HG03439 (cell line): ENCODE results near the gene ZG16B.

Experiments used
- ATAC-seq: cut with Tn5 transposase; IDR thresholded peaks from one replicate; pipeline ENCODE4 v1.9.1; 2021; ENCODE audit warnings: mild to moderate bottlenecking, moderate library complexity; ENCODE audit not compliant: unreplicated experiment

Gene ZG16B

GRCh38 chr16:2804728-2805127 lies 25.4 kb upstream of the ZG16B start:
- no peak for ATAC-seq

- no peak for ATAC-seq
These were observed 23.8 kb upstream of the ZG16B start for GRCh38 chr16:2806286-2806685.

DNA sequence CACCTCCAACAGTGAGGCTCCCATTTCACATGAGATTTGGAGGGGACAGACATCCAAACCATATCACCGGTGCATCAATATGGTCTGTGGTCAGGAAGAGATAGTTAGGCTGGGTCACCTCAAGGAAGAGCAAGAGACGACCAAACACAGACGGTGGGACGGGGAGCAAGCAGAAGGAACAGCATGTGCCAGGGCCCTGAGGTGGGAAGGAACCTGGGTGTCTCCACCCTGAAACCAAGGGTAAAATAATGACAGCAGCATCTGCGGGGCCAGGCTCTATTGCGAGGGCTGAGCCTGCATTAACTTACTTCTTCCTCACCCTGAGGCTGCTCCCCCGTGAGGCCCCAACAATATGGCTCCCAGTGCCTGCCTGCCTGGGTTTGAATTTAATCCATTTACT lies 21.9 kb upstream of the ZG16B start:
- ATAC-seq: no peak

DNA sequence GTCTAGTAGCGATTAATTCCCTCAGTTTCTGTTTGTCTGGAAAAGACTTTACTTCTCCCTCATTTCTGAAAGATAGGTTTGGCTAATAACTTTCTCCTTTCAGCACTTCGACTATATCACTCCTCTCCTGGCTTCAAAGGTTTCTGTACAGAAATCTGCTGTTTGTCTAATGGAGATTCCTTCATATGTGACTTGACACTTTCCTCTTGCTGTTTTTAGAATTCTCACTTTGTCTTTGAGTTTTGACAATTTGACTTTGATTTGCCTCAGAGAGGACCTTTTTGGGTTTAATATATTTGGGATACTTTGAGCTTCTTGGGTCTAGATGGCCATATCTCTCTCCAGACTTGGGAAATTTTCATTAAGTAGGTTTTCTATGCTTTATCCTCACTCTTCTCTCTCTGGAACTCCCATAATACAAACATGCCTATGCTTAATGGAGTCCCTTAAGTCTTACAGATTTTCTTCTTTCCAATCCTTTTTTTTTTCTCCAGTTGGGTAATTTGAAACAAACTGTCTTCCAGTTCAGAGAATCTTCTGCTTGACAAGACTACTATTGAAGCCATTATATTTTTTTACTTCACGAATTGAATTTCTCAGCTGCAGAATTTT lies 20.8 kb upstream of the ZG16B start:
- no peak for ATAC-seq

GRCh38 chr16:2810651-2811050 lies 19.5 kb upstream of the ZG16B start:
- ATAC-seq: no peak

GRCh38 chr16:2811703-2812471 lies 18.2 kb upstream of the ZG16B start:
- ATAC-seq: no peak

GRCh38 chr16:2813771-2814221 lies 16.3 kb upstream of the ZG16B start:
- ATAC-seq: no peak

- no peak for ATAC-seq
These were observed 15.4 kb upstream of the ZG16B start for GRCh38 chr16:2814551-2815298.

DNA sequence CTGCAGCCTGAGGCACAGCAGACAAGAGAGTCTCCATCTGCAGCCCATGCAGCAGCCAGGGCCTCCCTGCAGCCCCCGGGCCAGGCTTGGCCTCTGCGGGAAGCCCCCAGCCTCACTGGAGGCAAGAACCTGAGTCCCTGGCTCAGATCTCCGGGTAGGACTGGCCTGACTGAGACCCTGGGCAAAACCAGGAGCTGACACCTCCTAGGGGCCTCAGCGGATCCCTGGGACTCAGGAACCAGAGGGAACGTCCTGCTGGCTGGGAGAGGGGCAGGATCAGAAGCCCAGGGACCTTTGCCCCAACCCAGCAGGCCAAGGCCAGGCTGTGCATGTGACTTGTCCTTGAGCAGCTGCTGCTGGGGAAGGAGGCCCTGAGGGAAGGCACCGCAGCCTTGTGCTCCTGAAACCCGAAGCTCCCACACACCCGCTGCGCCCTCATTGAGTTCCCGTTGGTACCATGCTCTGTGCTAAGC lies 14.8 kb upstream of the ZG16B start:
- no peak for ATAC-seq

GRCh38 chr16:2816751-2817339 lies 13.3 kb upstream of the ZG16B start, which contains the start of gene PRSS21:
TSS of gene PRSS21 (plus strand) at chr16:2817237. CDS start at chr16:2817269, 32 bp downstream.
- no peak for ATAC-seq

GRCh38 chr16:2817340-2818271 lies 12.5 kb upstream of the ZG16B start:
- ATAC-seq: no peak

- ATAC-seq: no peak
These were observed 11.7 kb upstream of the ZG16B start for GRCh38 chr16:2818272-2818876.

DNA sequence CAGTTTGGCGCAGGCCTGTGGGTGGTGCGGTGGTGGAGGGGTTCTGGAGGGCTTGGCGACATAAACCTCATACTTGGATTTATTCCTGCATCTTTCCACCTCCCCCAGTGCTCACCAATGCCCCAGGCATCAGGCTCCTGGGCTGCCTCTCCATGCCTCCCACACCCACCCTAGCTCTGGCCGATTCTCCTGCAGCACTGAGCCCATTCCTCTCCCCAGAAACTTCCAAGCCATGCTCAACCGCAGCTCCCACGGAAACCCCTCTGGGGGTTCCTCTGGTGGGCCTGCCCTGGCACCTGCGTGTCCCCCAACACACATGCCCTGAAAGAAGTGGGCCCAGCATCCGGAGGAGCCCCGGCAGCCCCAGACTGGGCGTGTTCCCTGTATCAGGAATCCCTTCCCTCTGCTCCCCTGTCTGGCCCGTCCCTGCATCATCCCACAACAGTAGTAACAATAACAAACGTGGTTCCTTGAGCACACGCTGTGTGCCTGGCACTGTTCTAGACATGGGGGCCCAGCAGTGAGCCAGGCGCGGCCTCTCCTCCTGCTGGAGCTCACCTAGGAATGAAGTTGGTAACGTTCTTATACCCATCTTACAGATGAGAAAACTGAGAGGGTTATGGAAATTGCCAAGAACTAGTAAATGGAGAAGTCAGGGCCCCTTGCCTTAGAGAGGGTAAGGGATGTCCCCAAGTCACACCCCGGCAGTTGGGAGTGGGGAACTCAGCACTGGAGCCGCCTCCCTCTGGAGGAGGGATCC lies 10.7 kb upstream of the ZG16B start:
- no peak for ATAC-seq

DNA sequence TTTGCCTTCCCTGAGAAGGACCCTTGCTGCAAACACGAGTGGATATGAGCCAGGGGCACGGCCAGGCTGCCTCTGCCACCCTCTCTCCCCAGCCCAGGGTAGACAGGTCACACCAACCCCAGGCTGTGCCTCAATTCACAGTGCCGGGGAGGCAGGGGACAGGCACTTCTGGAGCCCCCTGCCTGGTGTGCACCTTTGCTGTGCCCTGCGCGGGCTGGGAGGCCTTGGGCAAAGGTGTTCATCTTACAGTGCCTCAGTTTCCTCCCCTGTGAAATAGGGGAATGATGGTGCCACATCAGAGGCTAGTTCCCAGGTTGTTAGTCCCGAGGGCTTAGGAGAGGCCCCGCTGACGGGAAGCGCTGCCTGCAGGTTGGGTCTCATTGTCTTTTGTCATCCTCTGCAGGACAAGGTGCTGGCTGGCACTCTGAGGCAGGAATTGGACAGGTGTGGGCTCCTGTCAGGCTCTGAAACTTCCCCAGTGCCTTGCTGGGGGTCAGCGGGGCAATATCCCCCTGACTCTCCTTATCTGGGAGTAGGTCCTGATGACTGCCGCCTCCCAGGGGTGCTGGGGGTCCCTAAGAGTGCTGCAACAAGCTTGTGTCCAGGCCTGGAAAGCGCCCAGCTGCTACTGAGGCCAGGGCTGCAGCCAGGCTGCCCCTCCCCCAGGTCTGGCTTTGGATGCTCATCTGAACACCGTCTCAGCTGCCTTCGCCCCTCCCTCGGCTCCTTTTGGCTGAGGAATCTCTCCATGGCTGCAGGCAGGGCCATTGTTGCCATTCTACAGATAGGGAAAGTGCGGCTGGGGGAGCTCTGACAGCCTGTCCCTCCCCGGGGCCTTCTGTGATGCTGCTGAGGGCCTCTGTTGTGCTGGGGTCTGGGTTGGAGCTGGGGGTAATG lies 9.9 kb upstream of the ZG16B start:
- ATAC-seq: no peak

DNA sequence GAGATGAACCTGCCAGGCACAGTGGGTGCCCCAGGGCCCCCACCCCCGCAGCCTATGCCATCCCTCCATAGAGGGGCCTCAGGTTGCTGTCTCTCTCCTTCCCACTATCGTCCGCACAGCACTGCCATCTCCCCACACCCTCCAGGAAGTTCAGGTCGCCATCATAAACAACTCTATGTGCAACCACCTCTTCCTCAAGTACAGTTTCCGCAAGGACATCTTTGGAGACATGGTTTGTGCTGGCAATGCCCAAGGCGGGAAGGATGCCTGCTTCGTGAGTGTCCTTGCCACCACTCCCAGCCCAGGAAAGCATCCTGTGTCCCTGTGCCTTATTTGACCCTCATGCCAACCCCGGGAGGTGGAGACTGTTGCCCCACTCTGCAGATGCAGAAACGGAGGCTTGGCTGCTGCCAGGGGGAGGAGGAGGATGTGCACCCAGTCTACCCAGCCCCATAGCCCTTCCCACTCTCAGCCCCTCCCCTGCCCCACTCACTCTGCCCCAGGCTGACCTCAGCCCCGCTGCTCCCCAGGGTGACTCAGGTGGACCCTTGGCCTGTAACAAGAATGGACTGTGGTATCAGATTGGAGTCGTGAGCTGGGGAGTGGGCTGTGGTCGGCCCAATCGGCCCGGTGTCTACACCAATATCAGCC lies 9.1 kb upstream of the ZG16B start:
- no peak for ATAC-seq

DNA sequence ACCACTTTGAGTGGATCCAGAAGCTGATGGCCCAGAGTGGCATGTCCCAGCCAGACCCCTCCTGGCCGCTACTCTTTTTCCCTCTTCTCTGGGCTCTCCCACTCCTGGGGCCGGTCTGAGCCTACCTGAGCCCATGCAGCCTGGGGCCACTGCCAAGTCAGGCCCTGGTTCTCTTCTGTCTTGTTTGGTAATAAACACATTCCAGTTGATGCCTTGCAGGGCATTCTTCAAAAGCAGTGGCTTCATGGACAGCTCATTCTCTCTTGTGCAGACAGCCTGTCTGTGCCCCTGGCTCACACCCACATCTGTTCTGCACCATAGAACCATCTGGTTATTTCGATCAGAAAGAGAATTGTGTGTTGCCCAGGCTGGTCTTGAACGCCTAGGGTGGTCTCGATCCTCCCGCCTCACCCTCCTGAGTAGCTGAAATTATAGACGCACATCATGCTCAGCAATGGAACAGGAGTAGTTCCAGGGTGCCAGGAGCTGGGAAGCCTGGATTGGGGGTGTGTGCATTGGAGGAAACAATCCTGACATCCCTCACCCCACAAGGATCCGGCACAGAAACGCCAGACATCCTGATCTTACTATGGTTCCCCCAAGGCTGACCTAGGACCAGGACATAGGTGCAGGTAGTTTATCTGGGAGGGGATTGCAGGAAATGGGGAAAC lies 8.5 kb upstream of the ZG16B start:
- ATAC-seq: no peak

GRCh38 chr16:2822158-2822495 lies 8.0 kb upstream of the ZG16B start:
- ATAC-seq: no peak
